Loucy (cell line): ENCODE data around the gene FXYD2.

Experiments
- EZH2phosphoT487 ChIP-seq: fragments of 200-600 bp; IDR thresholded peaks from 2 replicates; pipeline ENCODE4 v1.6.1; 2018; ENCODE audit warnings: antibody characterized with exemption, mild to moderate bottlenecking, moderate library complexity, borderline replicate concordance
- TF ChIP-seq, protein P1 (sequence below): fragments of 200-600 bp; sonication (generic); conservative IDR thresholded peaks from 2 replicates; pipeline ENCODE4 v1.5.1; 2014; ENCODE audit warnings: mild to moderate bottlenecking, antibody characterized with exemption, low read length

- TF ChIP-seq, protein P1, sequence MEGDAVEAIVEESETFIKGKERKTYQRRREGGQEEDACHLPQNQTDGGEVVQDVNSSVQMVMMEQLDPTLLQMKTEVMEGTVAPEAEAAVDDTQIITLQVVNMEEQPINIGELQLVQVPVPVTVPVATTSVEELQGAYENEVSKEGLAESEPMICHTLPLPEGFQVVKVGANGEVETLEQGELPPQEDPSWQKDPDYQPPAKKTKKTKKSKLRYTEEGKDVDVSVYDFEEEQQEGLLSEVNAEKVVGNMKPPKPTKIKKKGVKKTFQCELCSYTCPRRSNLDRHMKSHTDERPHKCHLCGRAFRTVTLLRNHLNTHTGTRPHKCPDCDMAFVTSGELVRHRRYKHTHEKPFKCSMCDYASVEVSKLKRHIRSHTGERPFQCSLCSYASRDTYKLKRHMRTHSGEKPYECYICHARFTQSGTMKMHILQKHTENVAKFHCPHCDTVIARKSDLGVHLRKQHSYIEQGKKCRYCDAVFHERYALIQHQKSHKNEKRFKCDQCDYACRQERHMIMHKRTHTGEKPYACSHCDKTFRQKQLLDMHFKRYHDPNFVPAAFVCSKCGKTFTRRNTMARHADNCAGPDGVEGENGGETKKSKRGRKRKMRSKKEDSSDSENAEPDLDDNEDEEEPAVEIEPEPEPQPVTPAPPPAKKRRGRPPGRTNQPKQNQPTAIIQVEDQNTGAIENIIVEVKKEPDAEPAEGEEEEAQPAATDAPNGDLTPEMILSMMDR: peak; percentile 93
- no peak for TF ChIP-seq EZH2phosphoT487
Measured at GRCh38 chr11:117822074-117823033, 2.2 kb downstream of the FXYD2 start.
